ENCODE results near the gene ANTXRL. TPM values are rescaled to one million over a fixed set of nuclear protein-coding genes. Genes with fewer than 3 reads are reported as not detected.
"Not testable (repeated sequence)": the region's sequence is repeated elsewhere in the genome, so short reads cannot be mapped to it uniquely, and the experiment has no call there.

Gene ANTXRL
- total RNA-seq, 1 donor from 2014 or later: not detected

DNA sequence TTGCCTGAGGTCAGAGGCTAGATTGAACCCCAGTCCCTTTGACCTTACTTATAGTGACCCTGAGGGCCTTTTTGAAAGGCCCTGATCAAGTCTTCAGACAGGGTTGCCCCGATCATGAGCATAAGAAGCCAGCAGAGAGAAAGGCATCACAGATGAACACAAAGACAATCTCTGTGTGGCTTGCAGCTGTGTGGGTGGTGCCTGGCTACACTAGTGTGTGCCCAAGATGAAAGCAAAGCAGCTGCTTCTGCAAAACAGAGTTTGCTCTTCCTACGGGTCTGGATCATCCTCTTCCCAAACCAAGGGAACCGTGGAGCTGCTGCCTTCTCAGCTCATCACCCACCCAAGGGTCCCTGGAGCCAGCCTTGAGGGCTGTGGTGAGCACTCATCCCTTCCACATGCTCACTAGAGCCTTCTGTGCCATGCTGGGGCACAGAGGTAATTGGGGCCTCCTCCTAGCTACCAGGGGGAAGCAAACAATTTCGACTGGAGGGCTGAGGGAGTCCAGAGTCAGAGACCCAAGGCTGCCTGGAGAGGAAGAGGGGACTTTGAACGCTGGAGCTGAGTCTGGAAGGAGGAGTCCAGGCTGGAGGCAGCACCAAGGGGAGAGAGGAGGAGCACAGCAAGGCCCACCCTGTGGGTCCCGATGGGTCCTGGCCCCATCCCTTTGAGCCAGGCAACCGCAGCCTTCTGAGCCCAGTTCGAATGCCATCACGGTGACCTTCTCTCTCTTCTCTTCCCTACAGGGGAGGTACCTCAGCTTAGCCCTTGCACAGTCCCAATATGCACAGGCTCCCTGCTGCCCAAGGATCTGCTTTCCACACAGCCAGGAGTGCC lies 42.3 kb downstream of the ANTXRL start:
- DNase-seq (ENCODE audit: low read depth in 2 of 2): no peak

DNA sequence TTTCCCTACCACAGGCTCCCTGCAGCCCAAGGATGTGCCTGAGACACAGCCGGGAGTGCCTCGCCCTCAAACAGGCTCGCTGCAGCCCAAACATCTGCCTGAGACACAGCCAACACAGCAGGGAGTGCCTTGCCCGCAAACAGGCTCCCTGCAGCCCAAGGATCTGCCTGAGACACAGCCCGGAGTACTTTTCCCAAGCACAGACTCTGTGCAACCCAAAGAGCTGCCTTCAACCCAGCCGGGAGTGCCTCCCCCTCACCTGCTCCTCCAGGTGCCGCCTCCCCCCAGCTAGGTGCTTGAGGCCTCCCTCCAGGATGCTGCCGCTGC lies 42.9 kb downstream of the ANTXRL start:
- no peak for DNase-seq (ENCODE audit: low read depth in 2 of 2)

DNA sequence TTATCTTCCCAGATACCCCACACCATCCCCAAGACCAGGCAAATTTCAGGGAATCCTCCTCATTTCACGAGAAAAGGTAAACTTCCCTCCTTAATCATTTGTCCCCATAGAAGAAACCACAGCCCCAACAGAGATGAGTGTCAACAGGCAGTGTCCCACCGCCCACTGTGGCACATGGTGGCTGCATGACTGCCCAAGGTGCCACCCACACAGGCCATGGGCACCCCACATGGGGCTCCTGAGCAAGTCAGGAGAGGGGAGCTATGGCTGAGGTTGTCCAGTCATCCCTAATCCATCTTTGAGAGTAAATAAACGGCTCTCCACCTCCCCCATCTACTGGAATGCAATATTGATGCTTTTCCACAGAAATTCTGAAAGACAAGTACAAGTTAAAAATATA lies 44.1 kb downstream of the ANTXRL start:
- DNase-seq (ENCODE audit: low read depth in 2 of 2): no peak

DNA sequence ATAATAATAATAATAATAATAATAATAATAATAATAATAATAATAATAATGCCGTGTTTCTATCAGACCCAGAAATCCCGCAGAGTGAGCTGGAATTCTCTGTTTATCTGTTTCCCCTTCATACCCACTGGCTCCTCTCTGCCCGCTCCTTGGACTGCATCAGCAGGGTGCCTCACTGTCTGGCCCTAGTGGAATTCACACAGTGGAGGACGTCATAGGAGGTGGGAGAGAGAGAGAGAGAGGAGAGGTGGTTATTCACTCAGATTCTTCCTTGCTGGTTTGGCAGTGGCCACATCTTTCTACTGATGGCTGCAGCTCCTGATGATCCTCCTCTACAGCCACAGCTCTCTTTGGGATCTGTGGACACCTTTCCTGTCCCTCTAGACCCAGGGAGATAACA lies 78.7 kb downstream of the ANTXRL start:
- DNase-seq (ENCODE audit: low read depth in 2 of 2): not testable (repeated sequence)

DNA sequence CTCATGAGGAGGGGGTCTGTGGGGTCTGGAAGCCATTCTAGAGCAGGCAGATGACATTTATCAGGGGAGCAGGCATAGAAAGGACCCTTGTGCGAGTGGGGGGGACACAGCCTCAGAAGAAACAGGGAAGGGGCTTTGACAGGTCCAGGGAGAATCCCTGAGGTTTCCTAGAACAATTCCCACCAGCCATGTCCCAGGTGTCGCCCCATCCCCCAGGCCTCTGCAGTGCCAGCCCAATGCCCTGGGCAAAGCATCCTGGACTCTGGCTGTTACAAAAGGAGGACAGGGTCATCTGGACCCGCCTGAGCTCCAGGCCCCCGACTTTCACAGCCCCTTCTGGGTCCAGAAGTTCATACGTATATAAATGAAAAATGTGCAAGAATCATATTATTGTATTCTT lies 80.4 kb downstream of the ANTXRL start:
- not testable (repeated sequence) for DNase-seq (ENCODE audit: low read depth in 2 of 2)

DNA sequence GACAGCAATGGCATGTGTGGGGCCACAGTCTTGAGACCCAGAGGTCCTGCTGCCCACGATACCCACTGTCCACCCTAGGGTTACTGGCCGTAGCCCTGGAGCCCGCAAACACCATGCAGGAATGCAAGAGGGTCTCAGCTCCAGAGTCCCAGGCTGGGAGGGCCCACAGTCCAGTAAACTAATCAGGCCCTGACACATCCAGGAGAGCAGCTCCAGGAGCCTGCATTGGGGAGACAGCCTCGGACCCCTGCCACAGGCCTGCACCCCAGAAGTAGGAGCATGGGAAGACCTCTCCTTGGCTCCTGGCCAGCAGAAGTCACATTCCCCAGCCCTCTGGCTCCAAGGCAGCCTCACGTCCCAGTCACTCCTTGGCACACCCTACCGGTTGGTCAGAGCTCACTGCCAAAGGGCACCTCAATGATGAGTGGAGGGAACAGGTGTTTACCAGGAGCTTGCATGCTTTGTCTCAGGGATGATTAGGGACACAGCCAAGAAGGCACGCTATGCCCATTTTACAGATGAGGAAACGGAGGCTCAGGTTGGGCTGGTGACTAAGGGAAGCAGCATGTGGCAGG lies 81.0 kb downstream of the ANTXRL start:
- DNase-seq (ENCODE audit: low read depth in 2 of 2): not testable (repeated sequence)

DNA sequence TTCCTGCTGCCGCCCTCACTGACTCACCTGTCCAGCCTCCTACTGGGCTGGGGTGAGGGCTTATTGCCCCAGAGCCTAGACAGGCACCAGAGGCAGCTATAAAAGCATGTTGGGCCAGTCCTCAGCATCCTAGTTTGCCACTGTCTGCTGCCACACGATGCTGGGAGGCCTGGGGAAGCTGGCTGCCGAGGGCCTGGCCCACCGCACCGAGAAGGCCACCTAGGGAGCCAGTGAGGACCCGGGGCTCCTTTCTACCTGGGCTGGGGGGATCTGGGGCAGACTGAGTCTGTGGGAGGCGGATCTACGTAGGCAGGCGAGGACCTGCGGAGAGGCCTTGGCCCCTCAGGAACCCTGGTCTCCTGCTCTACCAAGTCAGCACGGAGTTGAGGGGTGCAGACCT lies 82.2 kb downstream of the ANTXRL start:
- not testable (repeated sequence) for DNase-seq (ENCODE audit: low read depth in 2 of 2)

DNA sequence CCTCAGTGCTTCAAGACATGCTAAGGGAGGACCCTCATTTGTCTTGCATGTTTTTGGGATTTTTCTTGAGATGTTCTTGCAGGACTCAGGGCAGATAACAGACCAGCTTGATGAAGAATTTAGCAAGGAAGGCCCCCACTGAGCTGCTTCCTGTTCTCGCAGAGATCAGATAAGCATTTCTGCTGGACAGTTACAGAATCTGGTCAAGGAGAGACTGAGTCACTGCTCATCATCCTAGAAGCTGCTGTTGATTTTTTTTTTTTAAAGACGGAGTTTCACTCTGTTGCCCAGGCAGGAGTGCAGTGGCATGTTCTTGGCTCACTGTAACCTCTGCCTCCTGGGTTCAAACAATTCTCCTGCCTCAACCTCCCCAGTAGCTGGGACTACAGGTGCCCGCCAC lies 87.6 kb downstream of the ANTXRL start:
- not testable (repeated sequence) for DNase-seq (ENCODE audit: low read depth in 2 of 2)

DNA sequence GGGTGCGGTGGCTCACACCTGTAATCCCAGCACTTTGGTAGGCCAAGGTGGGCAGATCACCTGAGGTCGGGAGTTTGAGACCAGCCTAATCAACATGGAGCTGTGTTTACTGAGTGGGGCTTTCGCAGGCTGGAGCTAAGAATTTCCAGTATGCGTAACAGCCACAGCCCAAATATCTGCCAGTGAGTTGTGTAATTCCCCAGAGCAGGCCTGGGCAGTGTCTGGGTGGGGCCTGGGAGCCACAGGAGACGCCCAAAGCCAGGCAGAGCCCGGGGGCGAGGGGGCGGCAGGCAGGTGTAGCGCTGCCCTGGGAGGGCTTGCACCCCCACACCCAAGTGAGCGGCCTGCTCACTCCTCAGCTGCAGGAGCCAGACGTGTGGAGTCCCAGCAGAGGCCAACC lies 88.6 kb downstream of the ANTXRL start, which contains the start of gene ANXA8L1:
Gene ANXA8L1 (plus strand): TSS at position 371 of the 400 bp plus-strand sequence. CDS start 76 bp downstream, outside the sequence.
- not testable (repeated sequence) for DNase-seq (ENCODE audit: low read depth in 2 of 2)

DNA sequence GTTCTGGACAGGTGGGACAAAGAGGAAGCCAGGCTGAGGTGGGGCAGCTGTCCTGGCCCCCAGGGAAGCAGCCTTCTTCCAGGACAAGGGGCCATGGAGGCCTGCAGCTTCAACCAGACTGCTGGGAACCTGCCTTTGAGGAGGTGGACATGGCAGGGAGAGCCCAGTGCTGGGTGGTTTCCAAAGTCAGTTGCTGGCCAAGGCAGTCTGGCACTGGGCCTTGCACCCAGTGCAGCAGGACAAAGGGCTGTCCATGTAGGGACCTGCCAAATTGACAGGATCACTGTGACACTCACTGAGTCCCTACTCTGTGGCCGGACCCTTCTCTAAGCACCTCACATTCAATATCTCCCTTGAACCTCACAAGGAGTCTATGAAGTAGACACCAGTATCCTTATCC lies 90.2 kb downstream of the ANTXRL start:
- not testable (repeated sequence) for DNase-seq (ENCODE audit: low read depth in 2 of 2)

DNA sequence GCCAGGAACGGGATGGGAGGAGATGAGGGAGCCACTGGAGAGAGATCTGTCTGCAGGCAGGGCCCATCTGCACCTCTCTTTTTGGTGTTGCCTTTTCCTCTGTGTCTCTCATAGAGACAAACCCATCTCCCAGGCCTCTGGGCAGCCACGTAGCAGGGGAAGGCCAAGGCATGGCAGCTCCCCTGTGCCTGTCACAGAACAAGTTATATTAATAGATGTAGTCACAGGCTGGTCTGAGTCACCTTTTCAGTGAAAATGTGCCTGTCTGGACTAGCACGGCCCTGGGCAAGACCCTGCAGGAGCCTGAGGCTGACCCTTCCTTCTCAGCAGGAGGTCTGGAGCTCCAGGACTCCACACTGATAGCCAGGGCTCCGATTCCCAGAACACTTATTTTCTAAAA lies 90.9 kb downstream of the ANTXRL start:
- DNase-seq (ENCODE audit: low read depth in 2 of 2): not testable (repeated sequence)

DNA sequence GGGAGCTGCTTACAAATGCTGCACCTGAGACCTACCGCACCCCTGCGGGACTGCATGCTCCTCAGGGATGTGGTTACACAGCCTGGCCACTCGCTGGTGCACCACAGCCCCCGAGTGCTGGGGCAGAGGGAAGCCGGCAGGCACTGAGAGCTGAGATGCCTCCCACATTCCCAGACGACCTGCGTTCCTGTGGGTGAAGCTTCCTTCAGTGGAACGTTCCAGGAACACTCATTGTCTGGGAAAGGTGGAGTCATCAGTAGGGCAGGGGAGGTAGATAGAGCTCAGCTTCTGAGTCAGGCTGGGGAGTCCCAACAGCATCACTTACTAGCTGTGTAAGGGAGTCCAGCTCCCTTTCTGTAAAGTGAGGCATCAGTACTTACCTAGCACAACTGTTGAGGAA lies 91.3 kb downstream of the ANTXRL start:
- not testable (repeated sequence) for DNase-seq (ENCODE audit: low read depth in 2 of 2)

DNA sequence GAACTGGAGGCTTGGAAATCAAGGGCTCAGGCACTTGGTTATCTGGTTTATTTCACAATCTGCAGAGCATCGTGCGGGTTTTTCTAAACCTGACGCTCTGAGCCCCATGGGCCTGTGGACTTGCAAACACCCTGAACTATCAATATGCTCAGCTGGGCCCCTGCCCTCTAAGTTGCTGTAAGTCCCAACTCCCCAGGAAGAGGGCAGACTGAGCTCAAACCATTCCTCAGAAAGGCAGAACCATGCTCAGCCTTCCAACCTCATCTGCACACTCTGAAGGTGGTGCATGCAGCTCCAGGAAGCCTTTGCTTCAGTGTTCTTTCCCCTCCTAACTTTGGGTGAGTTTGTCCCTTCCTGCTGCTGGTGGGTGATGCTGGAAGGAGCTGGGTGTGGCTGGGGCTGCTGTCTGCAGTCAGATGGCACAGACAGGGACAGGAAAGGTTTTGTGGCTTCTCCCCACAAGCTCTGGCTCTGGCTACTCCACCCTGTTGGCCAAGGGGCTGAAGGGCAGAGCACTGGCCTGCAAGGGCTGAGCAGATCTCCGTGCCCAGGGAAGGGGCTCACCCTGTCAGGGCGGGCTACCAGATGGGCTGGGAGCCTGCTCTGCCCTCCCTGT lies 92.5 kb downstream of the ANTXRL start:
- DNase-seq (ENCODE audit: low read depth in 2 of 2): not testable (repeated sequence)

Other genes with a start within 250 kb of the ANTXRL start
- gene MSMB, start 240.7 kb upstream of the ANTXRL start, total RNA-seq: not detected in 2 replicates
- gene ANXA8L1, start 88.8 kb downstream of the ANTXRL start, total RNA-seq: not detected in 2 replicates
- gene NPY4R, start 179.0 kb downstream of the ANTXRL start, total RNA-seq: not detected in 2 replicates

Measured in dermis microvascular lymphatic vessel endothelial cell (primary cell).